ENCODE data around the gene LGALS9C. TPM values are rescaled to one million over a fixed set of nuclear protein-coding genes. Genes with fewer than 3 reads are reported as not detected.

The LGALS9C gene
- not detected in 5 replicates for total RNA-seq (2022; extraction: Qiagen RNA extraction)

DNA sequence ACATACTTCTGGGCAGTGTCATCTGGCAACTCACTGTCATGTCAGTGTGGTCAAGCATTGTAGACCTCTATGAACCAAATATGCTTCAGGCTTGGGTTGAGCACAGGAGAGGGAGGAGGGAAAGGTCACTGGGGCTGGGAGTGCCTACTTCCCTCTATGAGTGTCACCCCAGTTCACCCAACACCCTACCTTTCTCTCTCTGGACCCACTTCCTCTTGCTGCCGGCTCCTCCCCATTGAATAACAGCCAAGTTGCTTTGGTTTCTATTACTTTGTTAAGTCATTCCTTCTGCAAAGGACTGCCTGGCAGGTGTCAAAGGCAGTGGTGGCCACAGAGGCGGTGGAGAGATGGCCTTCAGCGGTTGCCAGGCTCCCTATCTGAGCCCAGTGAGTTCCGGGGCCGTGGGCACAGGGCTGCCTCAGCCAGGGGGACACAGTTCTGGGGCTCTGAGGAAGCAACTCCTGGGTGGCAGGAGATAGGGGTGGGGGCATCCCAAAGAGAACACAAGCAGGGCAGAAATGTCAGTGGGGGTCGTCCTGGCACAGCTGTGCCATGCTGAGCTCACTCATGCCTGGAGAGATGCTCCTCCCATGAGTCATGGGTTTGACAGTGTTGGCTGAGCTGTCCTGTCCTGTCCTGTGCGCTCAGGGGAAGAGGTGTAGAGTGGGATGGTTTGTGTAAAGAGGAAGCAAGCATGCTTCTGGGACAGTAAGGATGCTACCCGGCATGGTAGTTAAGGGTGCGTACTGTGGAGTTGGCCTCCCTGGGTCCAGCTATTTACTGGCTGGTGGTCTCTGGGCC, at the start of gene LGALS9C:
LGALS9C (plus strand) TSS at position 282 of the 801 bp plus-strand sequence; CDS start at position 348, 66 bp downstream.

Other genes starting within 250 kb of the LGALS9C start
- gene FLII, start 218.1 kb upstream of the LGALS9C start, total RNA-seq (2022; extraction: Qiagen RNA extraction): 215 to 250 TPM (median 237 TPM) in 5 replicates
- 7.8 to 12.0 TPM (median 10.7 TPM) in 5 replicates for gene MIEF2, start 216.1 kb upstream of the LGALS9C start, total RNA-seq (2022; extraction: Qiagen RNA extraction)
- 30.6 to 37.4 TPM (median 32.8 TPM) in 5 replicates for gene TOP3A, start 161.8 kb upstream of the LGALS9C start, total RNA-seq (2022; extraction: Qiagen RNA extraction)
- gene SMCR8, start 161.5 kb upstream of the LGALS9C start, total RNA-seq (2022; extraction: Qiagen RNA extraction): 13.4 to 15.5 TPM (median 15.0 TPM) in 5 replicates
- gene SHMT1, start 113.2 kb upstream of the LGALS9C start, total RNA-seq (2022; extraction: Qiagen RNA extraction): 43.3 to 47.5 TPM (median 46.8 TPM) in 5 replicates
- not detected in 5 replicates for gene EVPLL, start 99.0 kb upstream of the LGALS9C start, total RNA-seq (2022; extraction: Qiagen RNA extraction)
- not detected in 5 replicates for gene TBC1D28, start 167.6 kb downstream of the LGALS9C start, total RNA-seq (2022; extraction: Qiagen RNA extraction)
- gene FOXO3B, start 205.5 kb downstream of the LGALS9C start, total RNA-seq (2022; extraction: Qiagen RNA extraction): 2.9 to 4.2 TPM (median 3.6 TPM) in 5 replicates

All from A549 treated with AZD2906 at 1 μM for 4 hours (cell line).